HepG2 (cell line): ENCODE data around the gene ACAP3. TPM values are rescaled to one million over a fixed set of nuclear protein-coding genes. Genes with fewer than 3 reads are reported as not detected.
A peak's percentile ranks its signal among the peaks of the same experiment; 100 is the strongest.

Experiments
- ATAC-seq: fragments of 200-7000 bp; cut with Tn5 transposase; 3 replicates; pipeline ENCODE4 v1.9.1; 2020; ENCODE audit warnings: mild to moderate bottlenecking, moderate library complexity
- BruUV-seq: library from RNA; stranded (reverse); fragments of 400-500 nt; replicated peaks from 2 replicates; lab custom pipeline; 2021; lab: Mats Ljungman, UMichigan
- CTCF ChIA-PET: fragments of 300-600 bp; formaldehyde crosslinking; extraction: SDS; loops from one replicate; lab custom pipeline; 2021; ENCODE audit warnings: low total read pairs, inconsistent platforms, low intra/inter-chr PET ratio; lab: Yijun Ruan, JAX
- POLR2A ChIA-PET: fragments of 350-600 bp; sonication (Branson Sonifier 250); formaldehyde crosslinking; loops from one replicate; lab custom pipeline; 2020; ENCODE audit warnings: antibody characterized with exemption, inconsistent platforms; lab: Yijun Ruan, JAX
- DNase-seq: peaks from one replicate; pipeline ENCODE4 v3.0.0-alpha.2; 2015; ENCODE audit warnings: low spot score
- FAIRE-seq: peaks from 3 replicates; lab custom pipeline; 2011; peaks lifted over from hg19 to GRCh38; lab: Jason Lieb, UNC
- H2AFZ ChIP-seq: one replicate; pipeline ENCODE4 v1.6.1; 2011; ENCODE audit warnings: low read length, inconsistent platforms
- H3K27ac ChIP-seq: fragments of 300-600 bp; 3 replicates; pipeline ENCODE4 v1.8.0; 2011; ENCODE audit warnings: mixed run types, mild to moderate bottlenecking, mixed read lengths, low read length, inconsistent platforms; ENCODE audit not compliant: insufficient read depth; ENCODE audit errors: extremely low read length
- H3K27me3 ChIP-seq, 2 experiments: fragments of 200-600 bp in 1 of 2; 2 replicates in 1 of 2; 3 replicates in 1 of 2; pipeline versions ENCODE4 v1.6.0 to v1.8.0; 2011; ENCODE audit warnings: low read length in 2 of 2, mild to moderate bottlenecking in 2 of 2, moderate library complexity in 2 of 2, inconsistent platforms in 1 of 2; ENCODE audit not compliant: insufficient read depth in 2 of 2, control insufficient read depth in 1 of 2
- H3K36me3 ChIP-seq, 2 experiments: fragments of 200-600 bp in 1 of 2; replicated peaks in 1 of 2; 2 replicates in 1 of 2; 3 replicates in 1 of 2; pipeline versions ENCODE4 v1.5.1 to v1.8.0; 2011; ENCODE audit warnings: low read length in 2 of 2, inconsistent platforms in 1 of 2; ENCODE audit not compliant: insufficient read depth in 2 of 2, control insufficient read depth in 1 of 2
- H3K4me1 ChIP-seq: 2 replicates; pipeline ENCODE4 v1.5.1; 2012; ENCODE audit warnings: low read length, inconsistent platforms; ENCODE audit not compliant: insufficient read depth
- H3K4me2 ChIP-seq: 2 replicates; pipeline ENCODE4 v1.6.0; 2011; ENCODE audit warnings: low read depth, low read length, inconsistent platforms
- H3K4me3 ChIP-seq, 3 experiments: fragments of 200-600 bp in 1 of 3; sonication (generic), shearing (Covaris generic) in 1 of 3; replicated peaks in 1 of 3; 2 replicates each; pipeline ENCODE4 v1.5.1; 2011 to 2016; ENCODE audit warnings: low read length in 3 of 3, inconsistent platforms in 2 of 3, low read depth in 2 of 3, mild to moderate bottlenecking in 2 of 3, control low read depth in 1 of 3, mixed read lengths in 1 of 3; ENCODE audit not compliant: insufficient read depth in 1 of 3
- H3K79me2 ChIP-seq: one replicate; pipeline ENCODE4 v1.6.1; 2011; ENCODE audit warnings: low read length, inconsistent platforms; ENCODE audit not compliant: insufficient read depth
- H3K9ac ChIP-seq: 2 replicates; pipeline ENCODE4 v1.6.0; 2011; ENCODE audit warnings: mild to moderate bottlenecking, low read depth, low read length, inconsistent platforms; ENCODE audit not compliant: insufficient read depth
- H3K9me3 ChIP-seq: 2 replicates; pipeline ENCODE4 v1.5.1; 2012; ENCODE audit warnings: mild to moderate bottlenecking, low read length
- H4K20me1 ChIP-seq: 2 replicates; pipeline ENCODE4 v1.6.0; 2011; ENCODE audit warnings: inconsistent platforms, mild to moderate bottlenecking, low read length, moderate library complexity; ENCODE audit not compliant: insufficient read depth
- ATF7-NPFF ChIP-seq: sonication (generic); formaldehyde crosslinking; IDR thresholded peaks from 2 replicates; pipeline ENCODE4 v1.8.1; 2023; ENCODE audit warnings: mild to moderate bottlenecking, low read depth, missing genetic modification reagents, moderate library complexity
- HMGA1 ChIP-seq: sonication (generic); formaldehyde crosslinking; conservative IDR thresholded peaks from 2 replicates; pipeline ENCODE4 v1.4.0; 2020; ENCODE audit warnings: missing genetic modification reagents
- KLF15 ChIP-seq: sonication (generic); formaldehyde crosslinking; IDR thresholded peaks from 2 replicates; pipeline ENCODE4 v1.8.1; 2023; ENCODE audit warnings: borderline replicate concordance, mild to moderate bottlenecking, inconsistent platforms, missing genetic modification reagents, mixed read lengths
- LBX2 ChIP-seq: sonication (generic); formaldehyde crosslinking; IDR thresholded peaks from 2 replicates; pipeline ENCODE4 v1.5.0; 2020; ENCODE audit warnings: missing genetic modification reagents, mild to moderate bottlenecking, borderline replicate concordance
- RARG ChIP-seq: sonication (generic); formaldehyde crosslinking; IDR thresholded peaks from 2 replicates; pipeline ENCODE4 v1.4.0; 2020; ENCODE audit warnings: low read depth, mild to moderate bottlenecking, missing genetic modification reagents
- SMYD3 ChIP-seq: sonication (generic); formaldehyde crosslinking; IDR thresholded peaks from 2 replicates; pipeline ENCODE4 v1.8.1; 2023; ENCODE audit warnings: mild to moderate bottlenecking, missing genetic modification reagents
- TAF1 ChIP-seq: sonication (generic); formaldehyde crosslinking; IDR thresholded peaks from 2 replicates; pipeline ENCODE4 v1.4.0; 2020; ENCODE audit warnings: missing genetic modification reagents
- TBP ChIP-seq: sonication (generic); formaldehyde crosslinking; IDR thresholded peaks from 2 replicates; pipeline ENCODE4 v1.5.0; 2020; ENCODE audit warnings: missing genetic modification reagents
- THAP8 ChIP-seq: sonication (generic); formaldehyde crosslinking; IDR thresholded peaks from 2 replicates; pipeline ENCODE4 v1.5.1; 2020; ENCODE audit warnings: missing genetic modification reagents, mild to moderate bottlenecking, borderline replicate concordance
- THYN1 ChIP-seq: sonication (generic); formaldehyde crosslinking; IDR thresholded peaks from 2 replicates; pipeline ENCODE4 v1.8.1; 2023; ENCODE audit warnings: low read depth, mild to moderate bottlenecking, moderate library complexity, missing genetic modification reagents, borderline replicate concordance
- XBP1 ChIP-seq: sonication (generic); formaldehyde crosslinking; IDR thresholded peaks from 2 replicates; pipeline ENCODE4 v1.5.0; 2020; ENCODE audit warnings: missing genetic modification reagents
- ZFY ChIP-seq: sonication (generic); formaldehyde crosslinking; IDR thresholded peaks from 2 replicates; pipeline ENCODE4 v1.4.0; 2020; ENCODE audit warnings: missing genetic modification reagents
- ZNF232 ChIP-seq: sonication (generic); formaldehyde crosslinking; IDR thresholded peaks from 2 replicates; pipeline ENCODE4 v1.4.0; 2020; ENCODE audit warnings: missing genetic modification reagents, borderline replicate concordance
- ZNF354B ChIP-seq: sonication (generic); formaldehyde crosslinking; IDR thresholded peaks from 2 replicates; pipeline ENCODE4 v1.8.0; 2022; ENCODE audit warnings: mild to moderate bottlenecking, missing genetic modification reagents
- ZNF574 ChIP-seq: sonication (generic); formaldehyde crosslinking; IDR thresholded peaks from 2 replicates; pipeline ENCODE4 v1.4.0; 2020; ENCODE audit warnings: missing genetic modification reagents
- ZNF614 ChIP-seq: IDR thresholded peaks from 2 replicates; pipeline ENCODE4 v1.6.1; 2018; ENCODE audit warnings: missing biosample characterization, missing genetic modification reagents, inconsistent platforms, borderline replicate concordance
- WGBS: methylation state at CpG from one replicate; pipeline ENCODE4 v1.1.6; 2017; ENCODE audit warnings: low lambda C conversion rate; 5-methylcytosine and 5-hydroxymethylcytosine counted together
- in situ Hi-C: cut with HindIII; loops from 2 replicates; pipeline ENCODE4 v1.10.0; 2017; ENCODE audit warnings: low pct_unique_long_range_greater_than_20kb; ENCODE audit not compliant: extremely low pct_ligation_motif_present
- intact Hi-C: fragments of 100-400 bp; cut with micrococcal nuclease; formaldehyde crosslinking; loops from one replicate; pipeline ENCODE4 v1.10.0; 2022; ENCODE audit not compliant: unreplicated experiment
- polyA plus RNA-seq, 8 experiments: library from polyadenylated mRNA; depleted of rRNA in 3 of 8; stranded (reverse) in 7 of 8; unstranded in 1 of 8; fragments of >200 nt; fragmentation: Illumina TruSeq in 4 of 8; extraction: Trizol in 4 of 8; gene quantifications; 2 replicates each; pipeline versions ENCODE4 v1.2.1 to v1.2.3, GENCODE V29; 2011 to 2016; ENCODE audit warnings: low read depth in 4 of 8, missing spikeins in 1 of 8, mixed read lengths in 1 of 8; ENCODE audit not compliant: insufficient read depth in 1 of 8
- total RNA-seq, 5 experiments: library from RNA; depleted of rRNA; stranded (reverse); fragments of >200 nt; fragmentation: Illumina TruSeq; extraction: Trizol; gene quantifications; 2 replicates each; pipeline ENCODE4 v1.2.3, GENCODE V29; 2016; ENCODE audit warnings: low read depth in 1 of 5
- TF ChIP-seq, protein P1 (sequence below): IDR thresholded peaks from 2 replicates; pipeline ENCODE4 v1.6.1; 2016; ENCODE audit warnings: mild to moderate bottlenecking, missing biosample characterization, missing genetic modification reagents

The ACAP3 gene
- total and polyA plus RNA-seq, 2 of the 13 experiments (the other 11 are each of a cell fraction or from before 2014, with no cell fraction given) = 29.4 to 50.8 TPM

DNA sequence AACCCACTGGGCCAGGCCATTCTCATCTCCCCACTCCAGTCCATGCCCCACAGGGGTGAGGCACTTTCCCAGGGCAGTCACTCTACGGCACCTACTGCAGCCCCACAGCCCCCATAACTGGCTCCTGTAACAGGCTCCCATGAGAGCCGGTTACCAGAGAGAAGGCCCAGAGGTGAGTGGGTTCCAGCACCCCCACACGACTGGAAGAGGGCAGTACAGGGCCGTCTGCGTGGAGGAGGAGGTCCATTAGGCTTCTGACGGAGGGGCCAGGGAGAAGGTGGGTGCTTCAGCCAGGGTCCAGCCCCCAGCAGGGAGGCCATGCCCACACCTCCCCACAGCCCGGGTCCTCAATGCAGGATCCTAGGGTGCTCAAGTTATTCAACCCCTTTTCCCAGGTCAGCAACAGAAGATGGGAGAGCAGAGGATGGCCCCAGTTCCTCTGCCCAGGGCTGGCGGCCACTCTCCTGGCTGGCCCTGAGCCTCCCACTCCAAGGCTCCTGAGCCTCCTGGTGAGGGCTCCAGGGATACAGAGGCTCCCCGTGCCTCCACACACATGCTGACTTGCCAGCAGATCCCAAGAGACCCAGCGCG, 1.6 kb downstream of the ACAP3 start (continued):
- TF ChIP-seq THAP8 (CRISPR knock-in tag) (no peak), ZNF614 (0 out of 2 replicates have a peak, but pooled peaks have one; percentile 13), TAF1 (CRISPR knock-in tag) (no peak), HMGA1 (CRISPR knock-in tag) (no peak)

GRCh38 chr1:1305300-1306069, 2.2 kb downstream of the ACAP3 start:
- POLR2A ChIA-PET = interaction anchor here (0.5 to 2.0 kb wide), 10 partner anchors 11 to 181 kb away, joined by 3 to 11 read pairs (median 4); partner anchors contain the start of genes AURKAIP1, TAS1R3 and UBE2J2
- H2AFZ ChIP-seq = no peak overlapping the region
- in situ Hi-C loops = no loop called here
- no peaks in the 10 kb centered on the region for H3K9me3 ChIP-seq
- peaks cover 41% of the 10 kb centered on the region for H3K4me1 ChIP-seq
- H3K4me2 ChIP-seq = peak overlapping the region; percentile 98
- CTCF ChIA-PET = no interaction called here
- H3K79me2 ChIP-seq = peaks cover 15% of the 10 kb centered on the region
- peak overlapping the region; percentile 77 to 93 (median 91) for H3K4me3 ChIP-seq
- intact Hi-C loops = no loop called here
- no peaks in the 10 kb centered on the region; the same call in 1 of the 2 replicates for H4K20me1 ChIP-seq
- no peak for FAIRE-seq
- peak overlapping the region; percentile 79 for H3K27ac ChIP-seq
- DNase-seq = peak; percentile 74
- ATAC-seq = peak; percentile 45
- peaks cover 2 to 8% of the 10 kb centered on the region in 2 experiments; a peak in 1 of 5 replicates for H3K36me3 ChIP-seq
- H3K27me3 ChIP-seq = no peaks in the 10 kb centered on the region
- H3K9ac ChIP-seq = peak overlapping the region; percentile 88
- TSS peak; percentile 52 for BruUV-seq
- WGBS = 5% methylated on average over 10 of the region's 25 CpGs
- no peak for TF ChIP-seq THYN1 (CRISPR knock-in tag)
- no peak for TF ChIP-seq ZNF354B (CRISPR knock-in tag)
- TF ChIP-seq KLF15 (CRISPR knock-in tag) = no peak
- TF ChIP-seq, protein P1, sequence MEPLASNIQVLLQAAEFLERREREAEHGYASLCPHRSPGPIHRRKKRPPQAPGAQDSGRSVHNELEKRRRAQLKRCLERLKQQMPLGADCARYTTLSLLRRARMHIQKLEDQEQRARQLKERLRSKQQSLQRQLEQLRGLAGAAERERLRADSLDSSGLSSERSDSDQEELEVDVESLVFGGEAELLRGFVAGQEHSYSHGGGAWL (CRISPR knock-in tag) = 0 out of 2 replicates have a peak, but pooled peaks have one; percentile 17
- no peak for TF ChIP-seq SMYD3 (CRISPR knock-in tag)
- no peak for TF ChIP-seq ZNF574 (CRISPR knock-in tag)
- TF ChIP-seq LBX2 (CRISPR knock-in tag) = no peak
- no peak; the same call in 1 of the 2 replicates for TF ChIP-seq ATF7-NPFF (CRISPR knock-in tag)
- no peak for TF ChIP-seq RARG (CRISPR knock-in tag)
- peak; percentile 16; the same call in 1 of the 2 replicates for TF ChIP-seq ZNF232 (CRISPR knock-in tag)
- TF ChIP-seq ZFY = peak; percentile 74
- 0 out of 2 replicates have a peak, but pooled peaks have one; percentile 42 for TF ChIP-seq TBP
- TF ChIP-seq XBP1 (CRISPR knock-in tag) = no peak
